HCEC 1CT (cell line): Measurements from ENCODE around the gene GRPEL1.
"Not testable (repeated sequence)": the region's sequence is repeated elsewhere in the genome, so short reads cannot be mapped to it uniquely, and the experiment has no call there.

Source experiments
- DNase-seq: peaks from one replicate; pipeline ENCODE4 v3.0.0-alpha.2; 2017

The GRPEL1 gene

DNA sequence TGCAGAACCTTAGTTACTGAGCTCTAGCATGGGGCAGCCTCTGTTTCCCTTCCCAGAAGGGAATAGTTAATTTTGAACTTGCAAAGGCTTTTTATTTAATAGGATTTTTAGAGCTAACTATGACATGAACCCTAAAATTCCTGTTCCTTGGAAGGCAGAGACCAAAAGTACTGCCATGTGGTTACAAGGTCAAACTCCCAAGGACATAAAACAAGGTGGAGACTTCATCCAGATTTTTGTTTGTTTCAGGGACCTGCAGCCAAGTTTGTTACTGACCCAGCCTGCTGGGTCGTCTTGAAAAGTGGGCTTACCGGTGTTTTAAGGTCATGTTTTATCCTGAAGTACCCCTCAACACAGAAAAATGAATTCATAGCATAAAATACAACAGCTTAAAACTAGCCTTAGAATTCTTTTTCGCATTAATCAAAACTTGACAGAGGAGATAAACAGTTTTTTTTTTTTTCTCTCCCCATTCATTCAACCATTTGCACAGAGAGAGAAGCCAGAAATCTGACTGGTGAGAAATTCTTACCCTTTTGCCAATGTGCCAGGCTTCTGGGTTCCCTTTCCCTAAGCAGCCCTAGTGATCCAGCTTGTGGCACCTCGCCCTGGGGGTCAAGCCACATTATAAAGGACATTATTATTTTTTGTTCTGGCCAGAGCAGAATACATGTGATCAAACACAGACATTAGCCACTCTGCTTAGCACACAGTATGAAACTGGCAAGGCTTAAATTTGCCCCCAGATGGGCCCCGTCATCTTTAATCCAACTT is 21.5 kb upstream of the GRPEL1 start:
- DNase-seq: no peak

DNA sequence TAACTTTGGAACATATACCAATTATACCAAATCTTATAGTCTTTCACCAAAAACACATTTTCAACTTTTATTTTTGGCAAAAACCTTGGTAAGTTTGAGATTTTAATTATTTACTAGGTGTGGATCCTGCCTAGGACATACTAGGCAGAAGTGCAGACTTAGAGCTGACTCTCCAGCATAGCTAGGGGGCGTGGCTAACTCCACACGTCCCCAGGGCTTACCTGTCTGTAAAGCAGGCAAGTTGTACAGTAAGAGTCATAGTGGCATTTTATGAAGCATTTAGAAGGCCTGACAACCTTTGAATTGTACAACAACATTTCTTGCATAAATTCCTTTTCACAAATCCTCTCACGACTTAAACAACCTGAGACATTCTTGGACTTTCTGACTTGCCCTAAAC is 19.2 kb upstream of the GRPEL1 start:
- no peak for DNase-seq

DNA sequence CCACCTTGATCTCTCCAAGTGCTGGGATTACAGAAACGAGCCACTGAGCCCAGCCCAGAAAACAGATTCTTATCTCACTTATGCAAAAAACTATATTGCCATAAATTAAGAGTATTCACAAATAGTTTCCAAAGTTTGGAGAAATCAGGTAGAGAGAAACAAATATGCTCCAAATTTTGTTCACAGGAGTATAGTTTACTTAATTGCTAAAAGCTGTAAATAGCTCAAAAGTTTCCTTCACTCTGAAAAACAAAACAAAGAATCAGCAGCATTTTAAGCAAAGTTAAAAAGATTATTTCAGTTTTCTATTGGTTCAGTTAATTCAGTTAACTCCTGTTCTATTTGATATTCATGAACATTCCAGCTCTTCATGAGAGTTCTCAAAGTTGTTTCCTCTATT is 18.5 kb upstream of the GRPEL1 start:
- DNase-seq: no peak

DNA sequence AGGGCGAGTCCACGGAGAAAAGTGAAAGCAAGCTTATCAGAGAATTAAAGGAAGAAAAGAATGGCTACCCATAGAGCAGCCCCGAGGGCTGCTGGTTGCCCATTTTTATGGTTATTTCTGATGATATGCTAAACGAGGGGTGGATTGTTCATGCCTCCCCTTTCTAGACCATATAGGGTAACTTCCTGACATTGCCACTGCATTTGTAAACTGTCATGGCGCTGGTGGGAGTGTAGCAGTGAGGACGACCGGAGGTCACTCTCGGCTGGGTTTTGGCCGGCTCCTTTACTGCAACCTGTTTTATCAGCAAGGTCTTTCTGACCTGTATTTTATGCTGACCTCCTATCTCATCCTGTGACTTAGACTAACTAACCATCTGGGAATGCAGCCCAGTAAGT is 16.7 kb upstream of the GRPEL1 start:
- DNase-seq: not testable (repeated sequence)

DNA sequence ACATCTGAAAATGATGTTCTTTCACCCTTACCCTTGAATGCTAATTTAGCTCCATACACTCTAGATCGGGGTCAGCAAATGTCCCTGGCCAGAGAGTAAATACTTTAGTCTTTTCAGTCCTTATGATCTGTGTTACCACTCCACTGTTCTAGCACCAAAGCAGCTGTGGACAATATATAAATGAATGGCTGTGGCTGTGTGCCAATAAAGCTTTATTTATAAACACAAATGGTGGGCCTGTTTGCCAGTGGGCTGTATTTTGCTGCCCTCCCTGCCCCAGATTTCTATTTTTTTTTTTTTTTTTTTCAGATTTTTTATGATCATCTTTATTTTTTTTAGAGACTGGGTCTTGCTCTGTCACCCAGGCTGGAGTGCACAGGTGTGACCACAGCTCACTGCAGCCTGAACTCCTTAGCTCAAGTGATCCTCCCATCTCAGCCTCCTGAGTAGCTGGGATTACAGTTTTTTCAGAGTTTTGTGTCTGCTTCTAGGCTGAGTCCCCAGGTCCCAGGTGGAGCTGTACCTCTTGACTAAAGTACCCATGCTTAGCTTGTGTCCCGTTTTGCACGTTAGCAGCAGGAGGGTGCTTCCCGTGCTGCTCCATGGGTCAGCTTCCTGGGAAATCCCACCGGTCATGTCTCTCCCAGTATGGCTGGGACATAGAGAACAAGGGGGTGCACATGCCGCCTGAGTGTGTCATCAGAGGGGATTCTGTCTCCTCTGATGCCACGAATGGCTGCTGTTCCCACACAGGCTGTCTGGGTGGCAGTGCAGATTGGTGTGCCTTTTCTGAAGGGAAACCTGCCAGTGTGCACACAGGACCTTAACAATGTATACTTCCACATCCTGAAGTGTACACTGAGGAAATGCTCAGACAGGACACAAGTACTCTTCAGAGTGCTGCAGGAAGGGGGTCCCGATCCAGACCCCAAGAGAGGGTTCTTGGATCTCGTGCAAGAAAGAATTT is 16.0 kb upstream of the GRPEL1 start:
- DNase-seq: no peak

DNA sequence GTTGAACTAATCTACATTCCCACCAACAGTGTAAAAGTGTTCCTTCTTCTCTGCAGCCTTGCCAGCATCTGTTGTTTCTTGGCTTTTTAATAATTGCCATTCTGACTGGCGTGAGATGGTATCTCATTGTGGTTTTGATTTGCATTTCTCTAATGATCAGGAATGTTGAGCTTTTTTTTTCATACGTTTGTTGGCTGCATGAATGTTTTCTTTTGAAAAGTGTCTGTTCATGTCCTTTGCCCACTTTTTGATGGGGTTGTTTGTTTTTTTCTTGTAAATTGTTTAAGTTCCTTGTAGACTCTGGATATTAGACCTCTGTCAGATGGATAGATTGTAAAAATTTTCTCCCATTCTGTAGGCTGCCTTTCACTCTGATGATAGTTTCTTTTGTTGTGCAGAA is 12.0 kb upstream of the GRPEL1 start:
- not testable (repeated sequence) for DNase-seq

DNA sequence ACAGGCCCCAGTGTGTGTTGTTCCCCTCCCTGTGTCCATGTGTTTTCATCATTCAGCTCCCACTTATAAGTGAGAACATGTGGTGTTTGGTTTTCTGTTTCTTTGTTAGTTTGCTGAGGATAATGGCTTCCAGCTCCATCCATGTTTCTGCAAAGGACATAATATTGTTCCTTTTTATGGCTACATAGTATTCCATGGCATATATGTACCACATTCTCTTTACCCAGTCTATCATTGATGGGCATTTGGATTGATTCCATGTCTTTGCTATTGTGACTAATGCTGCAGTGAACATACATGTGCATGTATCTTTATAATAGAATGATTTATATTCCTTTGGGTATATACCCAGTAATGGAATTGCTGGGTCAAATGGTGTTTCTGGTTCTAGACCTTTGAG is 11.6 kb upstream of the GRPEL1 start:
- DNase-seq: not testable (repeated sequence)

DNA sequence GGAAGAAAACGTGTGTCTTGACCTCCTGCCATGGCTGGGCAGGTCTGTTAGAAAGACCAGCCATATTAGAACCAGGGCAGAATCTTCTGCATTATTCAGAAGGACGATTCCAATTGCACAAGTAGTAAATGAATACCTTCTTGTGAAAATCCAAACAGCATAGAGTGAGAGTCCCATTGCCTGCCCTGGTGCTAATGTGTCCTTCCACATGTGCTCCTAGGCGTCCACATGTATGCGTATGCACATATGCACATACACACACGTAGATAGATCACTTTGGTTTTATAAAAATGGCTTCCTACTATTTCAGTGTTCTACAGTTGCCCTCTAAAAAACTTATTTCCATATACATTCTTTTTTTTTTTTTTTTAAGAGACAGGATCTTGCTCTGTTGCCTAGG is 10.2 kb upstream of the GRPEL1 start:
- no peak for DNase-seq

DNA sequence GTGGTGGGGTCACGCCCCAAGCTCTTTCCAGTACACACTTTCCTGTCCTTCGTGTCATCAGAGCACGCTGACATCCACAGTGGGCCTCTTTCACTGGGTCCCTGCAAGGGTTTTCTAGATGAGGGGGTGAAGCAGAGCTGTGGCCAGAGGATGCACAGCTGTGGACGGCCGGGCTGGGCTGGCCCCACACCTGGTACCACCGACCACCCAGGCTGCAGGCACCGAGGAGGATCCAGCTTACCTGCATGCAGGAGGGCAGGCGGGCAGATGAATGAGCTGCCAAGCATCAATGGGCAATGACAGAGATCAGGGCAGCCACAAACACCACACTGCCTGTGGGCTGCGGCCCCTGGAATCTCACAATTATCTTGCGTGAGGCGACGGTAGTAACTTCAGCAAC is 9.5 kb upstream of the GRPEL1 start:
- no peak for DNase-seq

DNA sequence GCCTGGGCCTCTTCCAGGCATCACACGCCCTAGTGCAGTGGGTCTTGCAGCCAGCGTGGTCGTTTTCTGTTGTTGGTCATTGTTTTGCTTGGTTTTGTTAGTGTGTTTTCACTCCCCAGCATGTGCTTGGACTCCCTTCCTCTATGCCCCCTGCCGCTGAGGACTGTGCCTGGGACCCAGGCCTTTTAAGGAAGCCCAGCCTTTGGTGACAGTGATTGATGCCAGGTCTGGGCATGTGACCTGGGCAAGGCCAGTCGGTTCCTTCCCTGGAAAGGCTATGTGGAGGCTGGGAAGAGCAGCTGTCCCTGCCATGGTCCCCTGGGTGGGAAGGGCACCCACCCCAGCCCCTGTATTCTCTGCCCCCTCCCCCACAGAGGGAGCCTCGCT is 8.8 kb upstream of the GRPEL1 start:
- no peak for DNase-seq

DNA sequence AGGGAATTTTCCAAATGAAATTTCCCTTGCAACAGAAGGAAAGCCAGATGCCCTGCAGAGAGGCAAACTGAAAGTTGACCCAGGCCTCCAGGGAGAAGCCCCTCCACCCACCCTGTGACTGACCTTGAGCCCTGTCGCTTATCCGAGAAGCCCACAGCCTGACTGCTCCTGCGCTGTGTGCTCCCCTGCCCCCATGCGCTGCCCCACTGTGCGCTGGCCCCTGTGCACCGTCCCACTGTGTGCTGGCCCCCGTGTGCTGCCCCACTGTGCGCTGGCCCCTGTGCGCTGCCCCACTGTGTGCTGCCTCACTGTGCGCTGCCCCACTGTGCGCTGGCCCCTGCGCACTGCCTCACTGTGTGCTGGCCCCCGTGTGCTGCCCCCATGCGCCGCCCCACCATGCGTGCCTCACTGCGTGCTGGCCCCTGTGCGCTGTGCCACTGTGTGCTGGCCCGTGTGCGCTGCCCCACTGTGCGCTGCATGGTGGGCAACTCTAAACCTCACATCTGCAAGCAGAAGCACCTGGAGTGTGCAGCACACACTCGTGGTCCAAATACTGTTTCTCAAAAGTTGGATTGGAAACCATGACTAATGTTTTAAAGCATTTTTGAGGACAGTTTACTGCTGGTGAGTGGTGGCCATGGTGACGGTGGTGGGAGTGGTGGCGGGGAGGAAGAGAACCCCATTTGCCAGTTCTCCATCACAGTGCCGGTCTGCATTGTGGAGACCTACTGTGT is 8.3 kb upstream of the GRPEL1 start:
- DNase-seq: no peak

DNA sequence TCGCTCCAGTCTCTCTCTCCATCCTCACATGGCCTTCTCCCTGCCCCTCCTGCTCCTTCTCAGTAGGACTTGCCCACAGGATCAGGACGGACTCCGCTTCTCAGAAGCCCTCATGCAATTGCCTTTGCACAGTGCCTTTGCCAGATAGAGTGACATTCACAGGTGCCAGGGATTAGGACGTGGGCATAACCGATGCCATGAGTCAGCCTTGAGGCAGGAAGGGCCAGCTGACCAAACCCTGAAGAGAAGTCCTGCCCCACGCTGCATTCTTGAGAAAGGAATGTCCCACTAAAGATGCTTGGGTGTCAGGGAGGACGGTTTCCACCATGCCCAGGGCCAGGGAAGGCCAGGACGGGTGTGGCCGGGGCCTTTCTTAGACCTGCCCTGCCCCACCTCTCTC is 6.6 kb upstream of the GRPEL1 start:
- DNase-seq: no peak

DNA sequence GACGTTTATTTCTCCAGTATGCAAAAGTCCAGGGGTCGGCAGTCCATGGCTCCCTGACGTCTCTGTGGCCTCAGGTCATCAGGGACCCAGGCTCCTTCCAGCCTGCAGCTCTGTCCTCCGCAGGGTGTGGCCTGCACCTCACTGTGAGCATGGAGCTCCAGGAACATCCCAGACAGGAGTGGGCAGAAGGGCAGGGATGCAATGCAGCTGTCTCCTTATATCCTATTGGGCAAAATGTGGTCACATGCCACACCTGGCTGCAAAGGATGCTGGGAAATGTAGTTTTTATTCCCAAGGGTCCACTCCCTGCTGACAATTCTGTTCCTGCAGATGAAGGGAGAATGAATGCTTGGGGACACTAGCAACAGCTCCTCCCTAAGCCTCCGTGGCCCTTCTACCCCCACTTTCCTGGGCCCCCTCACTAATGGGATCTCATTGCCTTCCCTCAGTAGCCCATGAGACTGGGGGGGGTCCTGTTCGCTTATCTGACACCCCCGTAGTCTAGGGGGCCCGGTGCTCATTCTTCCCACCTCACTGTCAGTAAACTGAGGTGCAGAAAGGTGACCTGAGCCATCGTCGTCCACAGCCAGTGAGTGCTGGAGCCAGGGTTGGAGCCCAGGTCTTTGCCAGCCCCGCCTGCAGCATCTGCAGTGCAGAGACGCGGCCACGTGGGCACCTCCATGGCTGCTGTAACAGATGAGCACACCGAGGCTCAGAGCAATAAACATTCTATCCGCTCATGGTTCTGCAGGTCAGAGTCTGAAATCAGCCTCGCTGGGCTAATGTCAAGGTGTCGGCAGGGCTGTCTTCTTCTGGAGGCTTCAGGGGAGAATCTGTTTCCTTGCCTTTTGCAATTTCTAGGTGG is 5.9 kb upstream of the GRPEL1 start:
- DNase-seq: no peak

DNA sequence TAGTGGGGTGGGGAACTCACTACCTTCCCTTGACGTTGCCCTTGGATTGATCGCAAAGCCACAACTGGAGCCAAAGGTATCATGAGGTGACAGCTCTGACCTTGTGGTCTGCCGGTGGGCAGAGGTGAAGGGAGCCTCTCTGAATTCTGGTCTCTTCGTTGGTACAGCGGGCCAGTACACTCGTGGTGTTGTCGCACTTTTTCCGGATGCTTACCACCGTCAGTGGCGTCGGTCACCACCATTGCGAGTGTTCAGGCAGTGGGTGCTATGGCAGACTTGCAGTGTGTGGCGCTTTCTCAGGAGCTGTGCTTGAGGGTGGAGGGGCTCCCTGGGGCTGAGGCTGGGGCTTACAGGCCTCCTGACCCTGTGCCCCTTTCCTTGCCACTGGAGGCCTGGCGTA is 5.2 kb upstream of the GRPEL1 start:
- no peak for DNase-seq

DNA sequence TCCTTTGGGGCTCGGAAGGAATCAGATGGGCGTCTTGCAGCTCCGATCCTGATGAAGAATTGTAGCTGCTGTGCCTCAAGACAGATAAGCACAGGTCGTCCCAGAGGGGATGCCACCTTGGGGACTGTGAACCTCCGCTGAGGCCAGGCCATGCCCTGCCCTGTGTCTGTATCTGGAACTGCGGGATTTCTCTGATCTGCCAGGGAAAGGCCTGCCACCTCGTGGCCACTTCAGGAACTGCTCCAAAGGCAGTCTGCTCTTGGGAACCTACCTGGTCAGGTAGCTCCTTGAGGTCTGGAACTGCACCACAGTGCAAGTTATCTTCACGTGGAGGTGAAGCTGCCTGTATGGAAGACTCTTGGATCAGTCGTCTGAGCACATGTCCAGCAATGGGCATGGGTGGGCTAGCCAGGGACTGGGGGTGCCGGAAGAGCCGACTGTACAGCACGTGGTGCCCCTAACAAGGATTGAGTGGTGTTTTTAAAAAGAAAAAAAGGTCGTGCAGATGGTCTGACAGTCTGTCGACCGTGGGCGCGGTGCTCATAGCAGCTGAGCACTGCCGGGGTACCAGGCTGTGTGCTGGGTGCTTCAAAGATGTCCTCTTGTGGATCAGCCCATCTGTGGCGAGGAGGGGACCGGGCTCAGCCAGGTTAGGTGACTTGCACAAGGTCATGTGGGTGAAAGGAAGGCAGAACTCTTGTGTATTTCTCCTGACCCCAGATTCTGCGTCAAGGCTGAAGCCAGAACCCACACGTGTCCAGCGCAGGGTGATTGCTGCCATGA is 3.1 kb upstream of the GRPEL1 start:
- DNase-seq: peak; percentile 43

DNA sequence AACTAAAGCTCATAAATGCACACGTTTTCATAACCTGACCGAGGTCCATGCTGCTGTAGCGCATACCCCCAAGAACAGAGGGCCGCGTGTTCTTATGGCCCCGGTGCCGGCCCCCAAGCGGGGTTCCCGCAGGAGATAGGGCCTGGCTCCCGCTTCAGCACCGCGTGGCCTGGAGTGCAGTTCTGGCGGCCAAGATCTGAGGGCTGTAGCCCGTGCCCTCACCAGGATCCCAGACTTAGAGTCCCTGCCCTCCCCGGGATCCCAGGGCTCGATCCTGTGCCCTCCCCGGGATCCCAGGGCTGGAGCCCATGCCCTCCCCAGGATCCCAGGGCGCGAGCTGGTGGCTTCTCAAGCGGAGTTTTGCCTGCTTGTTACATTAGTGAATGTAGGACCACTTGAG is 1.0 kb upstream of the GRPEL1 start:
- DNase-seq: no peak

DNA sequence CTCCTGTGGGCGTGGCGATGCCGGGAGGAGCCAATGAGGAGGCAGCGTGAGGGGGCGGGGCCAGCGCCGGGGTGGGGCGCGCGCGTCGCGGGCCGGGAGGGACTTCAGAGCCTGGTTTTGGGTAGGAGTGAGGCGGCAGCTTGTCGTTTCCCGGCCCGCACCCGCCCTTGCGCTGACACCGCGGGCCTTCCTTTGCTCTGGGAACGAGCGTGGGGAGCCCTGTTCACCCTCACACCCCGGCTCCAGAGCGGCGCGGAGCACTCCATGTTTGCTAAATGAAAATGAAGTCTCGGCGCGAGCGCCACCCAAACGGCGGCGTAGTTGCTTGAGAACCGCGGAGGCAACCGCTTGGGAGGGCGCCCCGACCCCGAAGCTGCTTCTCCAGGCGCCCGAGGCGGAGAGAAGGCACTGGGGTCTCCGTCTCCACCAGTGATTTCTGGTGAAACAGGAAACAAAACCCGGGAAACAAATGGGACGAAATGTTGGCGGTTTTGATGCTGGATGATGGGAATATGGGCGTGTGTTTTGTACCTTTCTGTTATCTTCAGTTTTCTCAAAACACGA is 497 bp upstream of the GRPEL1 start:
- DNase-seq: no peak

DNA sequence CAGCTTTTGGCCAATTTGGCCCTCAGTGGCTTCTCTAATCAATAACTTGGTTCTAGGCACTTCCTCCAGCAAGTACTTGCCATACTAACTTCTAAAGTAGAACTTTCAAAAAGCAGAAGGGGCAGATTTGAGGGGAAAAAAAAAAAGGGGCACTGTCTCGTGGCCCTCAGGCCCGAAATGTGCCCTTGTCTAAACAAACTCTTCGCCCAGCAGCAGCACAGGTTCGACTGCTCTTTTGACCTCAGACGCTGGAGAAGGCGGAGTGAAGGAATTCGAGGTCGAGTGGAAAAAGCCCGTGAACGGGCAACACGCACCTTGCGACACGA is 775 bp downstream of the GRPEL1 start:
- DNase-seq: no peak

DNA sequence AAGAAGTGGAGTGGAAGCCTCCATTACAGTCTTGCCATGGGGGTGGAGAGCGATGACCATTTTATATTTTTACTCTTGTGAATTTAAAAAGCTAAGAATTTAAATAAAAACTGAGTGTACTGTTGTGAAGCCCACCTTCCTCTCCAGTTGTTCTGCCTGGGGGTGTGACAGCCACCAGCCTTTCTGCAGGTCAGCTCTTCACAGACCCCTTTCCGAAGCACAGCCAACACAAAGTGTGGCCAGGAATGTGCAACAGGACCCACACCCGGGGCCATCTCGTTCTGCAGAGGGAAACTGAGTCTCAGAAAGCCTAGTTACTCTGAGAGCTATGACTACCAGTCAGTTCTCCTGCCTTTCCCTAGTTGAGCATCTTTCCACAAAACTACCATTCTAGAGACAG is 1.4 kb downstream of the GRPEL1 start:
- no peak for DNase-seq

DNA sequence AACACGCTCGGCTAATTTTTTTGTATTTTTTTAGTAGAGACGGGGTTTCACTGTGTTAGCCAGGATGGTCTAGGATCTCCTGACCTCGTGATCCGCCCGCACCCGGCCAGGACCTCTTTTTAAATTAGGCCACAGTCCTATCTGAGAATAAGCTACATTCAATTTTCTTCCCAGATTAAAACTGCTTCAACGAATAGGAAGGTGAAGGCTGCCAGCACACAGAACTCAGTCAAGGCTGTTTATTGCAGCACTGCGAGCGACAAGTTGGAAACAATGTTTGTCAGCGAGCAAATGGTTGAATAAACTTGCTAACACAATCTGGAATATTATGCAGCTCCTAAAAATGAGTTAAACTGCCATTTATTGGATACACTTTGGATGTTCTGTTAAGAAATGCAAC is 1.9 kb downstream of the GRPEL1 start:
- no peak for DNase-seq

DNA sequence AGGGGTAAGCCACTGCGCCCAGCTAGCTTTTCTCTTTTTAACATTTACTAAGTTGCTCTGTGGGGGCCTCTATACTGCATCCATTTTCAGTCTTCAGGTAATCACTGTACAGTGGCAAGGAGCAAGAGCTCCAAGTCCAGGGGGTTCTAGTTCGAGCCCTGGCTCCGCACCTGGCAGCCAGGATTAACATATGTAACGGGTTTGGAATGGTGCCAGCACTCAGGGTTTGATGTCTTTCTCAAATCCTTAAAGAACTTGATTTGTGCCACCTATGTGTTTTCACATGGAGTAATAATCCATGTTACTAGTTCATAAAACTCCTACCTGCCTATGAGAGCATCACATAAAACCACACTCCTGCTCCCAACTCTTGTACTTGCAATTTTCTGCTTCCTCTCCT is 4.5 kb downstream of the GRPEL1 start:
- DNase-seq: no peak

DNA sequence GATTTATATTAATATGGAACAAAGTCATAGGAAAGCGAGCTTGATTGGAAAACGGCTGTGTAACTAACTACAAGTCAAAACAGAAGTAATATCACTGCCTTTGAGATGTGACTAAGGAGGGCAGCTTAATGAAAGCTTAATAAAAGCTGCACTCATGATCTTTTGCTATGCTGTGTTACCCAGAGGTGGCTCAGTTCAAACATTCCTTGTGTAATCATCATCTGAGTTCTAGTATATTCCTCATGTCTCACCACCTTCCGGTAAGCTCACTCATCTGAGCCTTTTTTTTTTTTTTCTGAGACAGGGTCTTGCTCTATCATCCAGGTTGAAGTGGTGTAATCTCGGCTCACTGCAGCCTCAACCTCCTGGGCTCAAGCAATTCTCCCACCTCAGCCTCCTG is 5.0 kb downstream of the GRPEL1 start:
- DNase-seq: no peak
